ENCODE measurements around the gene SEMG1.

SEMG1 gene

GRCh38 chr20:45226287-45226686 lies 19.5 kb downstream of the SEMG1 start:
- no peak for DNase-seq

GRCh38 chr20:45229264-45230056 lies 22.6 kb downstream of the SEMG1 start:
- no peak for DNase-seq

- DNase-seq = no peak
Observed at GRCh38 chr20:45230631-45231030, 23.8 kb downstream of the SEMG1 start.

GRCh38 chr20:45235995-45236394 lies 29.2 kb downstream of the SEMG1 start:
- DNase-seq = no peak

GRCh38 chr20:45238139-45238538 lies 31.3 kb downstream of the SEMG1 start:
- no peak for DNase-seq

GRCh38 chr20:45246109-45246508 lies 39.3 kb downstream of the SEMG1 start:
- no peak for DNase-seq

GRCh38 chr20:45247865-45248264 lies 41.0 kb downstream of the SEMG1 start:
- DNase-seq = no peak

- DNase-seq = no peak
Observed at GRCh38 chr20:45248609-45249008, 41.8 kb downstream of the SEMG1 start.

- no peak for DNase-seq
Observed at GRCh38 chr20:45251884-45252560, 45.2 kb downstream of the SEMG1 start.

GRCh38 chr20:45253261-45253660 lies 46.4 kb downstream of the SEMG1 start:
- DNase-seq = no peak

- no peak for DNase-seq
Observed at GRCh38 chr20:45254383-45255262, 47.8 kb downstream of the SEMG1 start, which contains the start of gene SLPI. TSS of gene SLPI (minus strand) at chr20:45254564. CDS start at chr20:45254543, 21 bp downstream.

GRCh38 chr20:45257161-45257560 lies 50.3 kb downstream of the SEMG1 start:
- DNase-seq = no peak

GRCh38 chr20:45257711-45258110 lies 50.9 kb downstream of the SEMG1 start:
- no peak for DNase-seq

GRCh38 chr20:45258259-45258658 lies 51.4 kb downstream of the SEMG1 start:
- no peak for DNase-seq

GRCh38 chr20:45258664-45259063 lies 51.8 kb downstream of the SEMG1 start:
- DNase-seq = no peak

All from NCI-H1436 (cell line).